GM21723 (cell line): ENCODE results near the gene IDH3A.
"Not testable (repeated sequence)": the region's sequence is repeated elsewhere in the genome, so short reads cannot be mapped to it uniquely, and the experiment has no call there.

Experiments used
- ATAC-seq: cut with Tn5 transposase; IDR thresholded peaks from one replicate; pipeline ENCODE4 v1.9.1; 2021; ENCODE audit warnings: mild to moderate bottlenecking, moderate library complexity; ENCODE audit not compliant: unreplicated experiment

Gene IDH3A

DNA sequence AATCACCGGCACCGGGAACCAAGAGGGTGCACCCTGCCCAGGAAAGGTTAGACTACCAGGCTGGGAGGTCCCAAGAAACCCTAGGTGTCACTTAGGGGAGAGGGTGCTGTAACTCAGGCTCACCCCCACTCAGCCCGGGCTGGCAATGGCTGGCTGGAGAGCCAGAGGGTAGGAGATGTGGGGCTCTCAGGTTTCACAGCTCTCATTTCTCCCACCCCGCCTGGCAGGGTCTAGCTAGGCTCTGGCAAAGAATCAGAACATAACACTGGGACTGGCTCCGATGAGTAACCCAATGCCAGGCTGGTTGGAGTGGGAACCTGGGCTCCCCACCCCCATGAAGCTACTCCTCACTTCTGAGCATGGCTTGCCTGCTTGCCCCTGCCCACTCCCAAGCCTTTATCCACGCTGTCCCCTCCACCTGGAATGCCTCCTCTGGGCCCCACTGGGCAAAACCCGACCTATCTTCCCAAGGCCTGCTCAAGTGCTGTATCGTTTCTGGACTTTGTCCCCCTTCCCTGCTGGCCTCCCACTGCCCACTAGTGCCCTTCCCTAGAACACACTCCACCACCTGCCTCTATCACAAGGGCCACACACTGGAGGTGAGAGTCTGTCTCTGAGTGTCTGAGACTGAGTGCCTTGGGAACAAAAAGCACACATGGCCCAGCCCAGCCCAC lies 19.9 kb upstream of the IDH3A start:
- no peak for ATAC-seq

DNA sequence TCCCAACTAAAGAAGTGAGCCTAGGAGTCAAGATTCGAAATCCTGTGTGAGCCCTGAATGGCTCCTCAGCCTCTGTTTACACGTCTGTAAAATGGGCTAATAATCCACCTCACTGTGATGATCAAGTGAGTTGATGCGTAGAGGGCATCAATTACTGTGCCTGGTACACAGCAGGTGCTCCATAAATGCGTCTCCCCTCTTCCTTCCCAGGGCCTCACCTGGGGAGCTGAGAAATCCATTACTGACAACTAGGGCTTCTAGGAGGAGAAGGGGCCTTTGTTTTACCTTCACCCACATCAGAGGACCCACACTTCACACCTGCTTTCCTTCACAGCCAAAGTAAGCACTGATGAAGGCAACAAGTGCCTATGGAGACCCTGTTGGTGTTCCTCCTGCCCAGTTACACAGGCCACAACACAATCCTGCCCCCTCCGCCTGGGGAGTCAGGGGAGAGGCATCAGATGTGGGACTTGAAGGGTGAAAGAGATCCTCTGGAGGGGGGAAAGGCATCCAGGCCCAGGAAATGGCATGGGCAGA lies 19.3 kb upstream of the IDH3A start:
- no peak for ATAC-seq

DNA sequence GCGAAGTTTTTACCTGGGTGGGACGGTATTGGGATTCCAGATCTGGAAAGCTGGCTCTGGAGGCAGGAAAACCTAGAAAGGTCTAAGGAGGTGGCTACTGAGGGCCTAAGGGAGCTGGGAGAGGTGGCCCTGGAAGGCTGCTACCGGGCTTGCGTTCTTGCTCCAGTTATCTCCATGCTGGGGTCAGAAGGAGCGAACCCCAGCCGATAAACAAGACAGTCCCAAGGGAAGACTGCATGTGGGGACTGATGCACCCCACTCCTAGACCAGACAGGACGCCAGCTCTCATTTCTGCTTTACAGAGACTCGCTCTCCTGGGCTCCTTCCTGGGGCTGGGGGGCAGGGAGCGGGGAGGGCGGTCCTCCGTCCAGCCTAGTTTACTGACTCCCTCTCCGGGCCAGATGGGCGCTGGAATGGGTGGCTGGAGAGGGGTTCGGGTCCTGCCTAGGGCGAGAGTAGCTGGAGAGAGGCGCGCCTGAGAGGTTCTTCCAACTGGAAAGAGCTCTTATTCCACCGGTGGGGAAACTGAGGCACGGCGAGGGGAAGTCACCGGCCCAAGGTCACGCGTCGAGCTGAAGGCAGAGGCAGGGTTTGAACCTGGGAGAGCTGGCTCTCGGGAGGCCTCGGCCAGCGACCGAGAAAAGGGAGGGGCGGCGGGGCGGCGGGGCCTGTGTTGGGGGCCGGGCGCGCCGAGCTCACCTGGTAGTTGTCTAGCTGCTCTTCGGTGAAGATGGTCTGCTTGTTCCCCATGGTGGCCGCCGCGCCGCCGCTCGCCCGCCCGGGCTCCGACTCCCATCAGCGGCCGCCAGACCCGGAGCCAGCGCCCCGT lies 18.5 kb upstream of the IDH3A start:
- ATAC-seq: peak; percentile 45

DNA sequence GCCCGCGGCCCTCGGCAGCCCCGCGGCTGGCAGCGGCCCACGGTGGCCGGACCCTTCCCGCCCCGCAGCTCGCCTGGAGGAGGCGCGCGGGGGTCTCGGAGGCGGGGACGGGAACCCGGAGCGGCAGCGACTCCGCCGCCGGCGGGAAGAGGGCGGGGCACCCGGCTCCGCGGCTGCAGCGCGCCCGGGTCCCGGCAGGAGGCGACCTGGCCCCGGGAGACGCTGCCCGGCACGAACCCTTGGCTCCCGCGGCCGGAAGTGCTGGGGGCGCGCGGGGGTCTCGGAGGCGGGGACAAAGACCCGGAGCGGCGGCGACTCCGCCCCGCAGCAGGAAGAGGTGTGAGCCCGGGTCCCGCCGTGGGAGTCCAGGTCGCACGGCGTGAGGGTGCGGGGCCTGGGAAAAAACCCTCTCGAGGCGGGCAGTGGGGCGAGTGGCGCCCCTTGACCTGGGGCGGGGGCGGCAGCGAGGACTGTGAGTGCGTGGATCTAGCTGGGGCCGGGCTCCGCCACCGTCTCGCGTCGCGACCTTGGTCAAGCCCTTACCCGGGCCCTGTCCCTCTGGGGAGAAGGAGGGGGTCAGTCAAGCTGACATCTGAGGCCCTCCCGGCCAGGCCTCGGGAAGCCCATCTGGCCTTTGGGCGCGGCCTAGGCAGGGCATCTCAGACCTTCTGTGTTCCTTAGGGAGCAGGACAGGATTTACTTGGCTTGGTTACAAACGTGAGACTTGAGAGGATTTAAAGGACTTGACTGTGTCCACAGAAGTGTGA lies 17.7 kb upstream of the IDH3A start, which contains the start of gene CIB2:
Gene CIB2 (minus strand): TSS at position 151 of the 767 bp plus-strand sequence. CDS start 230 bp downstream, outside the sequence.
- peak; percentile 83 for ATAC-seq

DNA sequence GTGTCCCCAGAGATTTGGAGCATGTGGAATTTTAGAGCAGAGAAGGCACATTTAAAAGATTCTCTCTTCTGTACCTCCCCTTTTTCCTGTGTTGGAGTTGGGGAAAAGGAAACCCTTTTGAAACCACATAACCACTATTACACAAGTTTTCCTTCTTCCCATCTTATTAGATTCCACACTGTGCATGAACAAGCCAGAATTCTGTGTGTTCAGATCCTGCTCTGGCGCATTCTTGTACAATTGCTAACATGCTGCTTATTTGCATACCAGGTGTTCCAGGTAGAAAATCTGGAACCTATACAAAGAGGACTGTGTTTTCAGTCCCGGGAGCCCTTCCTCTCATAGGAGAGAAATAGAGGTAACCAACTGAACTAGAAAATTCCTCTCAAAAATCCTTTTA lies 15.4 kb upstream of the IDH3A start:
- ATAC-seq: no peak

DNA sequence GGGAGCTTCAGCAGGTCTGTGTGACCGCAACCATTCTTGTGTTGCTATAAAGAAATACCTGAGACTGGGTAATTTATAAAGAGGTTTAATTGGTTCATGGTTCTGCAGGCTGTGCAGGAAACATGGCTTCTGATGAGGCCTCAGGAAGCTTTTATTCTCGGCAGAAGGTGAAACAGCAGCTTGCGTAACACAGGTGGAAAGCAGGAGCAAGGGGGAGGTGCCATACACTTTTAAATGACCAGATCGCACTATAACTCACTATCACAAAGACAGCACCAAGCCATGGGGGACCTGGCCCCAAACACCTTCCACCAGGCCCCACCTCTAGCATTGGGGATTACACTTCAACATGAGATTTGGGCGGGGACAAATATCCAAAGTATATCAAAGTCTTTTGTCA lies 9.6 kb upstream of the IDH3A start:
- ATAC-seq: no peak

DNA sequence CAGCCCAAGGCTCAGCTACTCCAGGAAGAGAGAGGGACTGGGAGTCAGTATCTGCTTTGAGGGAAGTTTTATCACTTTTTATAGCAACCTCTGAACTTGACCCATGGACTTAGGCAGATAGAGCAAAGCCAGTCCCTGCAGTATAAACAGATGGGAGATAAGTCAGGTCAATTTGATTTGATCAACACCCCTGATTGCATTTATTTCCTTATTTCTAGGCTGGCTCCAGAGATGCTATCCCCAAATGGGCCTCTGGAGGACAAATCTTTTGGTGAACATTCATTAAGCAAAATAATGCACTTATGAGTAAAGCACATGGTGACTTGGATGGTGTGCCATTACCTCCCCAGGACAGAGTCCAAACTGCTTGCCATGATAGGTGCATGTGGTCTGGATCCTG lies 8.9 kb upstream of the IDH3A start:
- no peak for ATAC-seq

DNA sequence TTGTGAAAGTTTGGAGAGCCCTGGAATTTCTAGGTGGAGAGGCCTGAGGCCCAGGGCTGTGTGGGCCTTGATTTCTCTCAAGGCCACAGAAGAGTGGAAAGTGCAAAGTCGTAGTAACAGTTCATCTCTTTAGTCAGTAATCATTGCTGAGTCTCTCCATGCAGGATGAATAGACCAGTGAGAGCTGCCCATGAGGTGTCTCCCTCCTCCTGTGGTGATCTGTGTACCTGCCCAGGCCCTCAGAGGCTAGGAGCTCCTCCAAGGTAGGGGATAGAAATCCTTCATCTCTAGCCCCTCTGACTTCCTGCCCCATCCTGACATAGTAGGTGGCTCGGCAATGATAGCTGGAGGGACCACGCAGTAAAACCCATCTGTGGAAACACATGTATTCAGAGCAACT lies 6.8 kb upstream of the IDH3A start:
- no peak for ATAC-seq

DNA sequence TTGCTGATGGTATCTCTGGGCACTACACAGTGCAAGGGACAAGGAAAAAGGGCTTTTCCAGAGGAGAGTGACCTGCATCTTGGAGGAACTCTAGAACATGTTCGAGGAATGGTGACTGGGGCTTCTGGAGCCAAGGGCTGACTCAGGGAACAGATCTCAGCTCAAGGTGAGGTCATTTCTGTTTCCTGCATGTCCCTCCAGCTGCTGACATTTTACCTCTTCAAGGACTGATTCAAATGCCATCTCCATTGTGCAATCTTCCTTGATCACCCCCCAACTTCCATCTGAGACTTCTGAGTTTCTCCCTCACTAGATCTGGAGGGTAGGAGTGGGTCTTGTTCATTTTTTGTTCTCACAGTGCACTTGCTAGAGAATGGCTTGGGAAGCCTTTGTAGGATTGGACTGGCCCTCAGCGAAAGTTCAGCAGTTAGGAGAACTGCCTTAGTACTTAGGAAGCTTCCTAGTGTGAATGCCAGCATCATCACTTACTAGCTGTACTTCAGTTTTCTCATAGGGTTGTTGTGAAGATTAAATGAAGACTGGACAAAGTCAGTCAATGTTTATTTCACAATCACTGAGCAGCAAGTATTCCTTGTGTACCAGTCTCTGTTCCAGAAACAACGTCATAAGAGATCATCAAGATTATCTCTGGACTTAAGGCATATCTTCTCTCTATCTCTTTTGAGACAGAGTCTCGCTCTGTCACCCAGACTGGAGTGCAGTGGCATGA lies 2.6 kb upstream of the IDH3A start:
- no peak for ATAC-seq

DNA sequence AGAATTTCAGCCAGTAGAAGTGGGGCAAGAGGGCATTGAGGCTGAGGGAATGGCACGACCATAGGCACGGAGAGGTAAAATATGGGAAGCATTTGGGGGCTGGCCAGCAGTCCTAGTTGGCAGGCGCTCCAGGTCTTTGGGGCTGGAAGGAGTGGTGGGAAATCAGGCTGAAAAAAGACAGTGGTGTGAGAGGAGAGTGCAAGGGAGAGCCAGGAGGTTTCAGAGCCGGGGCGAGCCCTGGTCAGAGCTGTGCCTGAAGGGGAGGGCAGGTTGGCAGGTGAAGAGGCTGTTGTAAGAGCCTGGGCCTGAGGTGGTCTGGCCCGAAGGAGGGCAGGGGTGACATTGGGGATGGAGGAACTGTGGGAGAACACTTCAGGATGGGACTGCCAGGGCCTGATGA lies 1.6 kb upstream of the IDH3A start:
- no peak for ATAC-seq

DNA sequence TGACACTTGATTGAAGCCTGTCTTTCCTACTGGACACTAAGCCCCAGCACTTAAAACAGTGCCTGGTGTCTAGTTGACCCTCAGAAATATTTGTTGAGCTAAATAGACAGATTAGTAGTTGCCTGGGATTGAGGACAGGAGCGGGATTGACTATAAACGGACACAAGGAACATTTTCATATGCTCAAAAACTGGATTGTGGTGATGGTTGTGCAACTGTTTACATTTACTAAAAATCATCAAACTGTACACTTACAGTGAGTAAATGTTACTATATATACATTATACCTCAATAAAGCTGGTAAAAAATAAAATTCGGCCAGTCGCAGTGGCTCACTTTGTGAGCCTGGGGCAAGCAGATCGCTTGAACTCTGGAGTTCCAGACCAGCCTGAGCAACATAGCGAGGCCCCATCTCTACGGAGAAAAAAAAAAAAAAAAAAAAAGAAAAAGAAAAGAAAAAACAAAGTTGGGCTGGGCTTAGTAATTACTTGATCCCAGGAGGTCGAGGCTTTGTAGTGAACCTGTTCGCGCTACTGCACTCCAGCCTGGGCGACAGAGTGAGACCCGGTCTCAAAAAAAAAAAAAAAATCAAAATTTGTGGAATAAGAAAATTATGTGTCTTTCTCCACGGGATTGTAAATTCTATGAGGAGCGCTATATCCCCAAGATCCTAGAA lies 632 bp upstream of the IDH3A start:
- ATAC-seq: peak; percentile 10

DNA sequence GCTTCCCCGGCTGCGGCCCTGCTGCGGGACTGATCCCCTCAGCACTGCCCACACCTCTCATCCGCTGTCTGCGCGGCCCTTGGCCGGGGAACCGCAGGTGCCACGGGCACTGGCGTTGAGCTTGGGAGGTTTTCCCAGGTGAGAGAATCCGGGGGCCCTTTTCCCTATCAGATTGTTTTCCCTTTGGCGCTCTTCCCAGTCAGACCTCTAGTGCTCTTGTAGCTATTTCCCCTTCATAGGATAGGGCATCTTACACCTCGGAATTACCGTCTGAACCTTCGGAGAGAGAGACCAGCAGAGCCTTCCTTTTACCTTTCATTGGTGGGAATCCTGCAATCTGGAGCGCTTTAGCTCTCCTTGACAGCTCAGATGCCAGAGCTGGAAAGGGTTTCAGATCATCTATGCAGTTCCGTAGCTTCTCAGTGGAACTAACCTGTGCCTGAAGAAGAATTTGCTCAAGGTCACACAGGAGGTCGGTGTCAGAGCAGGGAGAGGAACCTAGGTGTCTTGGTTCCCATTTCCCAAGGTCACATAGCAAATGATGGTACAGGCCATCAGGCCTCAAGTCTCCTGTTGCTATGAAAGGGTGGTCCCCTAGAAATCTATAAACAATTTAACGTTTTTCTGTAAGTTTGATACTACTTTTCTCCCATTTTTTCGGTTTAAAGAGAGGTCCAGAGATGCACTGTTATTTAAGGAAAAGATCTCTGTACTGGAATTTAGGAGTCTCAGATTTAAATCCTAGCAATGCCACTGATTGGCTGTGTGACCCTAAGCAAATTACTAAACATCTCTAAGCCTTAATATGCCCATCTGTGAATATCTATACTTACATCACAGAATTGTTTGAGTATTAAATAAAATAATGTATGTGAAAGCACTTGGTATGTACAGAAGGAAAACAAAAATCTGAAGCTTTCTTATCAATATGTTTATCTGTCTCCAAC lies 916 bp downstream of the IDH3A start:
- peak; percentile 22 for ATAC-seq

DNA sequence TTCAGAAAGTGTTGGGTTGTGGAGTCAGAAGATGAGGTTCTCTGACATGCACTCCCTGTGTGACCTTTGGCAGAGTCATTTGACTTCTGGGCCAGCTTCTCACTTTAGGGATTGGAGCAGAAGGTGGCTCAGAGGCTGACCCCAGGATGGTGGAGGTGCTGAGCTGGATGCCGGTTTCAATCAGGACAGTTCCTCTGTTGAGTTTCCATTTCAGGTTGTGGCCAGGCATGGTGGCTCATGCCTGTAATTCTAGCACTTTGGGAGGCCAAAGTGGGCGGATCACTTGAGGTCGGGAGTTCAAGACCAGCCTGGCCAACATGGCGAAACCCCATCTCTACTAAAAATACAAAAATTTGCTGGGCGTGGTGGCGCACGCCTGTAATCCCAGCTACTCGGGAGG lies 1.9 kb downstream of the IDH3A start:
- ATAC-seq: not testable (repeated sequence)

DNA sequence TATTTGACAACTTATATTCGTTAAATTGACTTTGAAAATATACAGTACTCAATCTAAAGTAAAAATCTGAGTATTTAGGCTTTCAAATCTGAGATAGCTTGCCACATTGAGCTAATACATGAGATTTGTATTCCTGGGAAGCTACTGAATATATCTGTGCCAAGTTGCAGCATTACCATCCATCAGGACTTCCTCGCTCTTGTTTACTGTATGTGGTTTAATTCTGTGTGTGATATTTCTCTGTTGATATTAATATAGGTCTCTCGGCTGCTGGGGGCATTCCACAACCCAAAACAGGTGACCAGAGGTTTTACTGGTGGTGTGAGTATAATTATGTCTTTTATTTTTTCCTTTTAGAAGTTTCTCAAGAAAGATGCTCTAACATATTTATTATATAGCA lies 5.8 kb downstream of the IDH3A start:
- no peak for ATAC-seq

DNA sequence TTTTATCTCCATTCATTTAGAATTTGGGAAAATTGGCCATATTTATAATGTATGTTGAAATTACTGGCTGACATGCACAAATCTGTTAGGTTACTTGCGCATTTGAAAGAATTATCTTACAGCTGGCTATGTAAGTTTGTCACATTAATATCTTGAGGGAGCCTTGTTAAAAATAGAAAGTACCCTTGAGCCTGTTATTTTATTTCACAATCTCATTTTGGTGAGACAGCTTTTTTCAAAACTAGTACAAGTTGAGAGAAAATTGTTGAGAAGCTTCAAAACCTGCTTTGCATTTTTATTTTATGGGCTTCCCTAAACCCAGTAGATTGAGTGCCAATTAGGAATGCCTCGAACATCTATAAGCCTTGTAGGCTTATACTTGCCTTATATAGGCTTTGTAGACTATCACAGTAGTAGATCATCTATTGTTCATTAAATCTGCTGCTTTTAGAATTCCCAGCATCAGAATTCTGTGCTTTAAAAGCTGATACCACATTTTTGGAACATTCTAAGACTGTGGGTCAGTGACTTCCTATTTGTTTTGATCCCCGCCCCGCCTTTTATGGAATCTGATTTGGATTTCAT lies 6.3 kb downstream of the IDH3A start:
- no peak for ATAC-seq

DNA sequence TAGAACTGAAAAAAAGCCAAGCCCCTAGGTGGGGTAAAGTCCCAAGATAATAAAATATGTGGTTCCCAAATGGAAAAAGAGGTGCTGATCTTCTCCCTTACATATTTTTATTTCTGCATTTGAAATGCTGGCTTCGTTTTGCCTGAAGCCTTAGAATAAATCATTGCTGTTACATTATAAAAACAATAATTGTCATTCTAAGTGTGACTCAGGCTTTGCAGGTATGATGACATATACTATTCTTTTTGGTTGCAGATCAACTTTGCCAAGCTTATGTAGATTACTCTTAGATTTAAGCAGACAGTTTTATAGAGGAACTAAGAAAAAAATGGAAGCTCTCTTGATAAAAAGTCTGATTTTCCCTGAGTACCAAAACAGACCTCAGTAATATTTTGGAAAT lies 7.5 kb downstream of the IDH3A start:
- ATAC-seq: no peak

DNA sequence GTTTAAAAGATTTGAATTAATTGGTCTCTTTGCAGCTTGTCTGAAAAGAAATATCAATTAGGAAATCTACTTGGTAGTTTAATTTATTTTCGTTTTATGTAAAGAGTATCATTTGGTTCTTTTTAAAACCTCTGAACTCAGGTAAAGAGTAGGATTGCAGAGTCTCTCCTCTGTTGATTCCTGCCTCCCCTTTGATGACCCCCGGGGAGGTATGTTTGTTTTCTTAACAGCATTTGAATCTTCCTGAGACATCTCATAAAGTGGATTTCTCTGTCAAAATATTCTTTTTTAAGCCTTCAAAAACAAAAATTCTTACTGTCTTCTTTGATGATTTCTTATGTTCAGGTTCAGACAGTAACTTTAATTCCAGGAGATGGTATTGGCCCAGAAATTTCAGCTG lies 8.0 kb downstream of the IDH3A start:
- ATAC-seq: no peak

DNA sequence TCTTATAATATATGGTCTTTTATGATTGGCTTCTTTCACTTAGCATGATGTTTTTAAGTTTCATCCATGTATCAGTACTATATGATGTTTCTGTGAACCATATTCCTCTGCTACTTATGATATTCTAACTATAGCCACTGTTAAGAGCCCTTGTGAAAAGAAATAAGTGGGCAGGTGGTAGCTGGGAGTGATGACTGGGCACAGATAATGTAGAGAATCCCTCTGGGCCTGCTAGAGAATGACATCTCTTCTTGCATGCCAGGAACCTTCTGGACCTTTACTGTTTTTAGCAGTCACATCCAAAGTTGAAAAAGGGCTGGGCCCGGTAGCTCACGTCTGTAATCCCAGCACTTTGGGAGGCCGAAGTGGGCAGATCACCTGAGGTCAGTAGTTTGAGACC lies 10.2 kb downstream of the IDH3A start:
- ATAC-seq: no peak

DNA sequence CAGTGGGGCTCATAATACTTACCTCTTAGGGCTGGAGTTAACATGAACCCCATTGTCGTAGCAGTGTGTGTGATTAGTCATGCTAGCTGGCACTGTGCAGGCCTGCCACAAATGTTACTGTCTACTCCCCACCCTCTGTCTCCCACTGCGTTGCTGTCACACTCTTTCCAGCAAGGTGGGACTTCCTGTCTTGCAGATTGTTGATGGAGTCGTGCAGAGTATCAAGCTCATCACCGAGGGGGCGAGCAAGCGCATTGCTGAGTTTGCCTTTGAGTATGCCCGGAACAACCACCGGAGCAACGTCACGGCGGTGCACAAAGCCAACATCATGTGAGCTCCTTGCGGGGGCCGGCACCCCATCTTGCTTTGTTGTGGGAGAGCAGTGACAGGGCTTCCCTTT lies 12.9 kb downstream of the IDH3A start:
- no peak for ATAC-seq
